PC-3 (cell line): ENCODE results near the gene CDH13.

Experiments used
- EZH2 ChIP-seq: fragments of 300-600 bp; sonication (generic); IDR thresholded peaks from one replicate; pipeline ENCODE4 v1.6.1; 2017; ENCODE audit warnings: antibody characterized with exemption, mild to moderate bottlenecking, low read length; ENCODE audit not compliant: unreplicated experiment
- EZH2phosphoT487 ChIP-seq: fragments of 300-600 bp; sonication (generic); IDR thresholded peaks from 2 replicates; pipeline ENCODE4 v1.6.1; 2018; ENCODE audit warnings: mild to moderate bottlenecking, antibody characterized with exemption, low read length, borderline replicate concordance
- TF ChIP-seq, protein P1 (sequence below): fragments of 300-600 bp; sonication (generic); conservative IDR thresholded peaks from 2 replicates; pipeline ENCODE4 v1.5.1; 2017; ENCODE audit warnings: antibody characterized with exemption, low read depth, mild to moderate bottlenecking, low read length

DNA sequence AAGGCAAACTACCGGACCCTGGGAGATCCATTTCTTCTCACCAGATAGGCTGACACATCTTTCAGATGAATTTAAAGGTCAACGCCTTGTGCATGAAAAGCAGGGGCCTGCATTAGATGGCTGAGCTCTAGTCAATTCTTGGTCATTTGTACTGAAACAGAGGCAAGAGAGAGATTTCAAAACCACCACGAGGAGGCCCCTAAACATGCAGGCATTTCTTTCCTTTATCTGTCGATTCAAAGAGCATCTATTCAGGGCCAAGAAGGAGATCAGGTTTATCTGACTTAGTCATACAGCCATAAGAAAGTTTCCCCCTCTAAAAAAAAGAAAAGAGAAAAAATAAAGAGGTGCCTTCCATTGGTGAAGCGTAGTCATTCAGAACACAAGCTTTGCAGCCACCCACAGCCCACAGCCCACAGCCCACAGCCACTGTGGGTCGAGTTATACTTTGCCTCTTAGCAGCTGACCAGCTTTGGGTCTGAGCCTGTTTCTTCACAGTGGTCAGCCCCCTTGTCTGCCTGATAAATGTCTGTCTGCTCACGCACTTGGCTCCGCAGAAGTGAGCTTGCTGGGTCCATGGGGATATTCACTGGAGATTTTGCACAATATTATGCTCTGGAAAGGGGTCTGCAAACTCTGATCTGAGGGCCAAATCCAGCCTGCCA is 207.5 kb downstream of the CDH13 start:
- TF ChIP-seq, protein P1, sequence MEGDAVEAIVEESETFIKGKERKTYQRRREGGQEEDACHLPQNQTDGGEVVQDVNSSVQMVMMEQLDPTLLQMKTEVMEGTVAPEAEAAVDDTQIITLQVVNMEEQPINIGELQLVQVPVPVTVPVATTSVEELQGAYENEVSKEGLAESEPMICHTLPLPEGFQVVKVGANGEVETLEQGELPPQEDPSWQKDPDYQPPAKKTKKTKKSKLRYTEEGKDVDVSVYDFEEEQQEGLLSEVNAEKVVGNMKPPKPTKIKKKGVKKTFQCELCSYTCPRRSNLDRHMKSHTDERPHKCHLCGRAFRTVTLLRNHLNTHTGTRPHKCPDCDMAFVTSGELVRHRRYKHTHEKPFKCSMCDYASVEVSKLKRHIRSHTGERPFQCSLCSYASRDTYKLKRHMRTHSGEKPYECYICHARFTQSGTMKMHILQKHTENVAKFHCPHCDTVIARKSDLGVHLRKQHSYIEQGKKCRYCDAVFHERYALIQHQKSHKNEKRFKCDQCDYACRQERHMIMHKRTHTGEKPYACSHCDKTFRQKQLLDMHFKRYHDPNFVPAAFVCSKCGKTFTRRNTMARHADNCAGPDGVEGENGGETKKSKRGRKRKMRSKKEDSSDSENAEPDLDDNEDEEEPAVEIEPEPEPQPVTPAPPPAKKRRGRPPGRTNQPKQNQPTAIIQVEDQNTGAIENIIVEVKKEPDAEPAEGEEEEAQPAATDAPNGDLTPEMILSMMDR: no peak
- TF ChIP-seq EZH2phosphoT487: no peak
- no peak for TF ChIP-seq EZH2
